HG03280 (cell line): ENCODE results near the gene UBE2Q1.

ENCODE experiments used
- ATAC-seq: cut with Tn5 transposase; IDR thresholded peaks from one replicate; pipeline ENCODE4 v1.9.1; 2021; ENCODE audit warnings: mild to moderate bottlenecking, moderate library complexity; ENCODE audit not compliant: unreplicated experiment

The UBE2Q1 gene

DNA sequence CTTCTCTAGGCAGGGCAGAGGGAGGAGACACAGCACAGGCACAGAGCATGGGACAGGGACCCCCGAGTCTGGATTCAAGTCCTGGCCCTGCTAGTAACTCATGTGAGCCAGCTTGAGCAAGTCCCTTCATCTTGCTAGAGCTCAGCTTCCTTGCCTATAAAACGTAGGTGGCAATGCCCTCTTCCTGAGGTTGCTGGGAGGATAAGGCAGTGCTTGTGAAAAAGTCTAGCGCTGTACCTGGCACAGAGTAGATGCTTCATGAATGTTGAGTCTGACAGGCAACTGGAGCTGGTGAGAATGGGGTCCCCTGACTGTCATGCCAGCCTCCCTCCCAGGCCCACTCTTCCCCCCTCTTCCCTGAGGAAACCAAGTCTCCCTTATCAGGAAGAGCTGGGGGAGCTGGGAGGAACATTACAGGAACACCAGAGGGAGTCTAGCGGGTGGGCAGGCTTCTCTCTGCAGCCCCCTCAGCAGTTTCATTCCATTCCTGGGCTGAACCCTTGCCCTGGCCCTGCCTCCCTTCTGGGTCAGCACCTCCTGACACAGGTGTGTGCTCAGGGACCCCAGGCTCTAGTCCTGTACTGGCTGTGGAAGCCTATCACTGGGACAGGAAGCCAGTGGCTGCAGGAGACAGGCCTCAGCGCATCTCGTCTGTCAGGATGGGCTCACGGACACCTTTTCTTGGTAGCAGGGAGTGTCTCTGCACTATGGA, 19.0 kb upstream of the UBE2Q1 start:
- no peak for ATAC-seq

DNA sequence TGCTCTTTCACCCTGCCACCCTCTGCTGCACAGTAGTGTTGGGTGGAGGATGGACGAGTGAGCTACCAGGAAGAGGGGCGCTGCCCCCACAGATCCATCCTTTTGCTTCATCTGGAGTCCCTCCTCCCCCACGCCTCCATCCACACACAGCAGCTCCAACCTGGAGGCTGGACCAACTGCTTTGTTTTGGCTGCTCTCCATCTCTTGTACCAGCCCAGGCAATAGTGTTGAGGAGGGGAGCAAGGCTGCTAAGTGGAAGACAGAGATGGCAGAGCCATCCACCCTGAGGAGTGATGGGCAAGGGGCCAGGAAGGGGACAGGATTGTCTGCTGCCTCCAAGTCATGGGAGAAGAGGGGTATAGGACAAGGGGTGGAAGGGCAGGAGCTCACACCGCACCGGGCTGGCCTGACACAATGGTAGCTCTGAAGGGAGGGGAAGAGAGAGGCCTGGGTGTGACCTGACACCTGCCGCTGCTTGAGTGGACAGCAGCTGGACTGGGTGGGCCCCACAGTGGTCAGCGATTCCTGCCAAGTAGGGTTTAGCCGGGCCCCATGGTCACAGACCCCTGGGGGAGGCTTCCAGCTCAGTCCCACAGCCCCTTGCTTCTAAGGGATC, 17.6 kb upstream of the UBE2Q1 start:
- ATAC-seq, result no peak

DNA sequence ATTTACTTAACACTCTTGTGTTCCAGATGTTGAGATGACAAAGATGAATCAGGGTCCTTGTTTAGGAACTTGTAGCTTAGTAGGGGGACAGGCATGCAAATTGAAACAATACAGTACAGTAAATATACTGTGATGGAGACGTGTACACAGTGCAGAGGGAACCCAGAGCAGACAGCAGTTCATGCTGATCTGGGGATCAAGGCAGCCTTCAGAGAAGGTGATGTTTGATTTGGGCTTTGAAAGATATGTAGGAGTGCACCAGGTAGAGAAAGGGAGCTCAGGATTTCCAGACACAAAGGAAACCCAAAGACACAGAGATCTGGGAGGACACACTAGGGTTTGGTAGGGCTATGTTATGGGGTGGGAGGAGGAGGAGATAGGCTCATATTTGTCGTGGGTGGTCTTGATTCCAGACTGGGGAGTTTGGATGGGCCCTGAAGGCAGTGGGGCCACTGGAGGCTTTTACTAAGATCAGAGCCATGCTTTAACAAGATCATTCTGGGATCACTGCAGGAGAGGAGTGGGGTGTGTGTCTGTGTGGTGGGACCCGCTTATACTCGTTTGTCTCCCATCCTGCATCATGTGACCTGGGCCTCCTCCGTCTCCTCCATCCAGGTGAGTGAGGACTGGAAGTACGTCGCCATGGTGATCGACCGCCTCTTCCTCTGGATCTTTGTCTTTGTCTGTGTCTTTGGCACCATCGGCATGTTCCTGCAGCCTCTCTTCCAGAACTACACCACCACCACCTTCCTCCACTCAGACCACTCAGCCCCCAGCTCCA, 16.9 kb upstream of the UBE2Q1 start:
- ATAC-seq, result no peak

DNA sequence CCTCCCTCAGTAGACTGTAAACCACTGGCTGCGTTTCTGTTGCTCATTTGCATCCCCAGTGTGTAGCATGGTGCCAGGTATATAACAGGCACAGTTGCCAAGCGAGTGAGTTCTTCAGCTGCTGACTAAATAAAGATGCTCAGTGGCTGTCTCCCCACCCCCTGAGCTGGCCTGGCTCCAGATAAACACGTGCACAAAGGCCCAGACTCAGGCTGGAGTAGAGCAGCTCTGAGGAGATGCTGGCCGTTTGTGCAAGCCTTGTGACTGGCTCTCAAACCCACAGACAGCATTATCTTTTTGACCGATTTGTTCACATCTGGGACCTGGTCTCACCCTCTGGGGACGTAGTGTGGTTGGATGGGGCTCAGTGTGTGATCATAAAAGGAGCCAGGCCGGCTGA, 16.3 kb upstream of the UBE2Q1 start:
- no peak for ATAC-seq

DNA sequence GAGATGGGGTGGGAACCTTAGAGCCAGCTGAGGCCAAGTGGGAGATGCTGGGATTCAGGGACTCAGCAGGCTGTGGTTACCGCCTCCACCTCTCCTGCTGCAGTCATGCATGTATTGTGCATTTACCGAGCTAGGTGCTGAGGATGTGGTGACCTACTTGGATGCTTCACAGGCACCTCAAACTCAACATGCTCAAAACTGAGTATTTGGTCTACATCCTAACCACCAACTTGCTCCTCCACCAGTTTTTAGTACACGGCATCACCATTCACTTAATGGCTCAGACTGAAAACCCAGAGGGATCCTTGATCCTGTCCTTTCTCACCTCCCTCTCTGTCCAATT, 14.7 kb upstream of the UBE2Q1 start:
- ATAC-seq, result no peak

DNA sequence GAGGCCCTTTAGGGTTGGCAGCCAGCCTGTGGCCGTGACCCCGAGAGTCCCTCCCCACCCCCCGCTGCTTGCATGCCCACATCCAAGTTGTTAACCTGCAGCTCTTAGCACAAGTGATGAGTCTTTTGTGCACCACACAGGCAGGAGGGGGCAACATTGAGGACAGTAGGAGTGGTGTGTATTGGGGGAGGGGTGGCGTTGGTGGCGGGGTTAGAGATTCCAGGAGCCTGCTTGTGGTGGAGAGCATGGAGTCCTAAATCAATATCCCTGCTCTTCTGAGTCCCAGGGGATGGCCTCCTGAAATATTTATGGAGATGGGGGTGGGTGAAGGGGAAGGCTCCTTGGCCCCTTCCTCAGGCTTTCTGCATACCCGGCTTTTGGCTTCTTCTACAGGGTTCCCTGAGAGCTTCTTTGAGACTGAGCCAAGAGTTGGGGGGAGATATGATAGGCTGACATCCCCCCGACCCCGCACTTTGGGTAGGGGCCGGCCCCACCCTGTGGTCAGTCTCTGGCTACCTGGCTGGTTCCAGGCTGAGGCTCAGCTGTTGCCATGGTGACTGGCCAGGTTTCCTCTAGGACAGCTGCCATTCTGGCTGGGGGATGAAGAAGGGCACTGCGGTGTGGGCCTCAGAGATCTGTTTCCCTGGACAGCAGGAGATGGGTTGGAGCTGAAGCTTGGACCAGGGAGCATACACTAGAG, 14.2 kb upstream of the UBE2Q1 start:
- ATAC-seq, result no peak

DNA sequence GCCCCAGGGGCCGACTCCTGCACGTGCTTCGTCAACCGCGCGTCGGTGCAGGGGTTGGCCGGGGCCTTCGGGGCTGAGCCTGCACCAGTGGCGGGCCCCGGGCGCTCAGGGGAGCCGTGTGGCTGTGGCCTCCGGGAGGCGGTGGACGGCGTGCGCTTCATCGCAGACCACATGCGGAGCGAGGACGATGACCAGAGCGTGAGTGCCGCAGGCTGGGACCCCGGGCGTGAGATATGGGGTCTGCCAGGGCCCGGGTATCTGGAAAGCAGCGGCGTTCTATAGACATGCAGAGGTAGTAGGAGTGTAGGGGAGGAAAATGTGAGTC, 13.5 kb upstream of the UBE2Q1 start:
- ATAC-seq, result no peak

DNA sequence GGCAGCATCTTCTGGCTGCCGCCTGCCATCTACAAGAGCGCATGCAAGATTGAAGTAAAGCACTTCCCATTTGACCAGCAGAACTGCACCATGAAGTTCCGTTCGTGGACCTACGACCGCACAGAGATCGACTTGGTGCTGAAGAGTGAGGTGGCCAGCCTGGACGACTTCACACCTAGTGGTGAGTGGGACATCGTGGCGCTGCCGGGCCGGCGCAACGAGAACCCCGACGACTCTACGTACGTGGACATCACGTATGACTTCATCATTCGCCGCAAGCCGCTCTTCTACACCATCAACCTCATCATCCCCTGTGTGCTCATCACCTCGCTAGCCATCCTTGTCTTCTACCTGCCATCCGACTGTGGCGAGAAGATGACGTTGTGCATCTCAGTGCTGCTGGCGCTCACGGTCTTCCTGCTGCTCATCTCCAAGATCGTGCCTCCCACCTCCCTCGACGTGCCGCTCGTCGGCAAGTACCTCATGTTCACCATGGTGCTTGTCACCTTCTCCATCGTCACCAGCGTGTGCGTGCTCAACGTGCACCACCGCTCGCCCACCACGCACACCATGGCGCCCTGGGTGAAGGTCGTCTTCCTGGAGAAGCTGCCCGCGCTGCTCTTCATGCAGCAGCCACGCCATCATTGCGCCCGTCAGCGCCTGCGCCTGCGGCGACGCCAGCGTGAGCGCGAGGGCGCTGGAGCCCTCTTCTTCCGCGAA, 12.9 kb upstream of the UBE2Q1 start:
- ATAC-seq, result no peak

DNA sequence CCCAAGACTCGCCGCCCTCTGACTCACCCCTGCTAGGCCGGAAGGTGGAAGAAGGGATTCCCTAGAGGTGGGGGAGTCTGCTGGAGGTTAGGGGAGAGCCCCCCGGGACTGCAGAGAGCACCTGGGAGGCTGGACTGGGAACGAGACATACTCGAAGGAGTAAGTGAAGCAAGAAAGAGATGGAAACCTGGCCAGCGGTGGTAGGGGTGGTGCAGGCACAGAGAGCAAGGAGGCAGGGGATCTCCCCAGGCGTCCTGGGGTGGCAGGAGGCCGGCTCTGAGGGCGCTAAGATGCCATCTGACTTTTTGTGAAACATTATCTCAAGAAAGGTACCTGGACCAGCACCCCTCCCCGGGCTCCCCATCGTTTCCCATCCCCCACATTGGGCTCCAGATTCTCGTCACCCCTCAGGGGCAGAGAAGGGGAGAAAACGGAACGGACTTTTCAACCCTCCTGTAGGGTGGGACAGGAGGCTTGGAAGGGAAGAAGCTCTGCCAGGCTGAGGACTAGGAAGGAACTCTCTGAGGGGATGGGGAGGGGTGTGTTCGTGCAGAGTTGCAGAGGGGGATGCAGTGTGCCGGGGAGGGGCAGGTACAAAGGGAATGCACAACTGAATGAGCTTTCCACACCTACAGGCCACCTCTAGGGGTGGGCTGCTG, 9.8 kb upstream of the UBE2Q1 start:
- no peak for ATAC-seq

DNA sequence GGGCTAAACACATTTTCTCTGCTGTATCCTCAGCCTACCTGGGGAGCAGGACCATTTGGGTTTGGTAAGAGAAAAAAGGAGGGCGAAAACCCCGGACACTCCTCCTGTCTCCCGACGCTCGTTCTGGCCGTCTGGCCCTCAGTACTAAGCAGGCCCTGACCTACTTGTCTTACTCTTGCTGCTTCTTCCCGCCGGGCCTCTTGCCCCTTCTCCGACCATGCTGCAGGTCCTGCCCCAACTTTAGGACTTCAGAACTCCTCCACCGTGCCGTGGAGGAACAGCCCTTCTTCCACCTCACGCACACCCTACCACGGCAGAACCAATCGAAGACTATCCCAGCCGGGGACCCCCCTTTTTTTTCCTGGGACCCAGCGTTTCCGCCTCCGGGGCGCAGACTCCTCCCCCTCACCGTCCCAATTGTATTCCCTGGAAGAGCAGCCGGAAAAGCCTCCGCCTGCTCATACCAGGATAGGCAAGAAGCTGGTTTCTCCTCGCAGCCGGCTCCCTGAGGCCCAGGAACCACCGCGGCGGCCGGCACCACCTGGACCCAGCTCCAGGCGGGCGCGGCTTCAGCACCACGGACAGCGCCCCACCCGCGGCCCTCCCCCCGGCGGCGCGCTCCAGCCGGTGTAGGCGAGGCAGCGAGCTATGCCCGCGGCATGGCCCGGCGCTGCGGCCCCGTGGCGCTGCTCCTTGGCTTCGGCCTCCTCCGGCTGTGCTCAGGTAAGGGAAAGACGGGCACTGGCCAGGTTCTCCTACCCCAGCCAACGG, 9.1 kb upstream of the UBE2Q1 start, which contains the start of gene CHRNB2:
Gene CHRNB2, plus strand, starts transcription at position 393 of the 771 bp plus-strand sequence. Its CDS starts 267 bp downstream, at position 660.
- ATAC-seq, result peak; percentile 57

DNA sequence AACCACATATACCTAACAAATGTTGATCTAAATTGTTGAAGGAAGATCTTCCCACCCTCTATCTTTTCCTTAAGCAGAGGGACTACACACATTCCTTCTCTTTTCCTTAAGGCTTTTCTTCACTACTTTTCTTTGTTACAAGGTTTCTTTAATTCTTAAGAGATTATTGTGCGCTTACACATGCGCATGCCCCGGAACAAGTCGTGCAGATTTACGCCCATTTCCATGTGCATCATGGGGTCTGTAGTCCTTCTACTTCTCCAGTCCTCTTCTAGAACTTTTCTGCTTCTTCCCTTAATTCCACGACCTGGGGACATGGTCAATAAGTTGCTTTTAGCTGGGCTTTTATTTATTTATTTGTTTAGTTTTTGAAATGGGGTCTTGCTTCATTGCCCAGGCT, 7.4 kb upstream of the UBE2Q1 start:
- ATAC-seq, result no peak

DNA sequence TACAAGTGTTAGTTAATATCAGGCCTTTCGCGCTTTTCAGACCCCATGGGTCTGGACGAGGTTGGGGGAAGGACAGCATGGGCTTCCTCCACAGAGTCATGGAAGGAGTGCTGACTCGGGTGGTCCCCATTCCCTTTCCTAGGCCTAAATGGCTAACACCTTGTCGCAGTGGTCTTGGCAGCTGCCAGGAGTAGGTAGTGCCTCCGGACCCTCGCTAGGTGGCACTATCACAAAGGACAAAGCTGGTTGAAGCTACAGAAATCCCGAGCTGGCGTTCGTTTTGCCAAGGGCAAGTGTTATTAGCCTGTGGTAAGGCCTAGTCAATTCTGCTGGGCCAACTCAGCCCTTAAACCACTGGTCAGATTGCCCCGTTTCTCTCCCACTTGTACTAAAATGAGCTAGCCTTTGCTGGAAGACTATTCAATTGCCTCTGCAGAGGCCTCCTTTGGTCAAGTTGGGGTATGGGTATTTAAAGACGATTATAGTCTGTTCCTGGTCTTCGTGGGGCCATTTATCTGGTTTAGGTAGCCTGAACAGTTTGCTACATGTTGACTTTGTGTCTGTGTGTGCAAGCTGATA, 1.1 kb upstream of the UBE2Q1 start:
- ATAC-seq, result peak; percentile 37

DNA sequence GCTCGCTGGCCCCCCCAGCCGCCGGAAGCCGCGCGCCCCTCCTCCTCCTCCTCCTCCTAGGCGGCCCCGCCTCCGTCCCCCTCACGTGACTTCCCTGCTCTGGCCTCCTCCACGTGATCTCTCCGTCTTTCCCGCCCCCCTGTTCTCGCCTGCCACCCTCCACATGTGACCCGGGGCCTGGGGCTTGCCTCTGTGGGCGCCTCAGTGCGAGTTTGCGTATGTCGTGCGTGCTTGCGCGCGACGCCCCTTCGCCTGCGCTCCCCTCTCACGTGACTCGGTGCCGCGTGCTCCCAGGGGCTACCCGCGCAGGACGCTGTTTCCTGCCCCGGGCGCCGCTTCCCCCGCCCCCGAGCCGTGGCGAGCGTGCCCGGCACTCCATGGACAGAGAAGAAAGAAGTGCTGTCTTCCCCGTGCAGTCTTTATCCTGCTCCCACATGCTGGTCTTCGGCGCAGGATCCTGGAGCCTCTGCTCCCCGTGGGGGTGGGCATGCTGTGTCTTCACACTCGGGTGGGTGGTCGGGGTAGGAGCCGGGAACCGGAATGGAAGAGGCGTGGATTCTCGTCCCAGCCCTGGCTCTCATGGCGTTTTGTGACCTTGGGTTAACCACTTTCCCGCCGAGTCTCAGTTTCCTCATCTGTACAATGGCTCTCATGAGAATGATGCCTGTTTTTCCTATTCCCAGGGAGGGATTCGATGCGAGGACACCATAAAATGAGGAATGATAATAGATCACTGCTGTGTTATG, 431 bp upstream of the UBE2Q1 start:
- peak; percentile 90 for ATAC-seq

DNA sequence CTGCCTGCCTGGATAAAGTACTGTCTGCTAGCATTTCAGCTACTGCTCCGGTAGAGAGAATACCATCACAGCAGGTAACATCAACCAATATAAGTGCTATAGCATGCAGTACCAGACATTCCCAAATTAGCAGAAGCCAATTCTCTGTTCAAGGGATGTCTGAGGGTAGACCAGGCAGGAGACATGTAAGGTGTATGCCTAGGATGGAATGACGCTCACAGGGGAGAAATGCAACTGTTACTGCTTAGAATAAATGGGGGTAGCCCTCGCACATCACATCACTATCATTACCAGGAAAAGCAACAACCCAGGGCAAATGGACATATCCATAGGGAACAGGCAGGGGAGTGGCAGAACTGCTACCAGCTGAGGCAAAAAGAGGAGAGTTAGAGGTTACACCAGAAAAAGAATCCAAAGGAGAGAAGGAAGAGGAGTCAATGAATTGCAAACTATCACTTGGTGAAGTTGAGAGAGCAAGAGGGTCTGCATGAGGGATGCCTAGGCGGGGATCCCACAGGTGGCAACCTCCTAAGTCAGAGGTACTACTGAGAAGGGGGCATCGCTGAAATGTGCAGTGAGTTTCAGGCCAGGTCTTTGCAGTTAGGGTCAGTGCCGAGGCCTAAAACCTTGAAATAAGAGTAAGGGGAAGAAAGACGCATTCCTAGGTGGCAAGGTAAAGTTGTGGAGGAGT, 1.1 kb downstream of the UBE2Q1 start:
- ATAC-seq, result no peak

DNA sequence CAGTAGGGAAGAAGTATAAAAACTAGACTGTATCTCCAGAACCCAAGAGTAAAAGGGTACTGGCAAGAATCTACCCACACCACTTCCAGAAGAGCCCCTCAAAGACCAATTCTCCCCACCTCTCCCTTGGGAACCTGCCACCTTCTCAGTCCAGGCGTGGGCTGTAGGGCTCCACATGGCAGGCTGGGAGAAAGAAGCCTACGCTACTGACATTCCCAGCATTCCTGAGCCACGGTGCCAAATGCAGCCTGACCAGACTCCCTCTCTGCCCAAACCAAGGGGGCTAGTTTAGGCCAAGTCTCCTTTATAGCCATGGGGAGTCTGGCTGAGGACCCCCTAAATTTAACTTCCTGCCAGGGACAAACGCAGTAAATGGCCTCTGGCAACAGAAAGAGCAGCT, 2.0 kb downstream of the UBE2Q1 start:
- no peak for ATAC-seq

DNA sequence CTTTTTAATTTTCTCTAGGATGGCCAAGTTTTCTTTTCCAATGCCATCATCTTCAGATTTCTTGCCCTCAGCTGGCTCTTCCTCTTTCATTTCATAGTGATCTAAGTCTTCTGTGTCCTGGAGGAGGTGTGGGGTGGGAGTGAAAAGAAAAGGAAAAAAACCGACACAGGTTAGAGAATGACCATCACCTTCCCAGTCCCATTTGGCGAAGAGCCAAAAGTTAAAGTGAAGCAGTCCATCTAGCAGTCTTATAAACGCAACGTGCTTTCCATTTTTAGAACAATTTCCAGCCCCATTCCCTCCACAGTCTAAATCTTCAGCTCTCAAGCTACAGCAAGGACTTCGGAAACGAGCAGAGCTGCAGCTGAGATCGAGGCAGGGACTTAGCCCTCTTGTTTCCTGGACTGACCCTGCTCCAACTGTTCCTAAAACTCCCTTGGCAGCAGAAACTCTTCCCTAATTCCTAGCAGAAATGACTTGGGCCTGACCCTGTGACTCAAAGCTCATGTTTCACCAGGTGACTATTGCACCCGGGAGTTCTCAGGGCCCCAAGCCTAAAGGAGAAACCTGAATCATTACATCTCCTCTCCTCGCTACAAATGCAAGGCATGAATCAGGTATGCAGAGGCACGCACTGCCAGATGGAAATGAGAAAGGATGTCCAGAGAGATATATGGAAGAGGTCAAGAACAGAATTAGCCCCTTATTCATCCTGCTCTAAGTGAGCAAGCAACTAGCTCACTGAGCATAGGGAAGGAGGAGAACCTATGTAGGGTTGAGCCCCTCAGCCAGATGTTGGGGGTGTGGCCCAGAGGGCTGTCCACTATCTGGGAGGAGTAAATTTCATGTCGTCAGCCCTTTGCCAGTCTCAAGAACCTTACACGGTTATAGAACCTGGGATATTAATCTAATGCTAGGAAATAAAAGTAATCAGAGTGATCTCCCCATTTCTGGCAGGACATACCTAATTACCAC, 5.1 kb downstream of the UBE2Q1 start:
- no peak for ATAC-seq

DNA sequence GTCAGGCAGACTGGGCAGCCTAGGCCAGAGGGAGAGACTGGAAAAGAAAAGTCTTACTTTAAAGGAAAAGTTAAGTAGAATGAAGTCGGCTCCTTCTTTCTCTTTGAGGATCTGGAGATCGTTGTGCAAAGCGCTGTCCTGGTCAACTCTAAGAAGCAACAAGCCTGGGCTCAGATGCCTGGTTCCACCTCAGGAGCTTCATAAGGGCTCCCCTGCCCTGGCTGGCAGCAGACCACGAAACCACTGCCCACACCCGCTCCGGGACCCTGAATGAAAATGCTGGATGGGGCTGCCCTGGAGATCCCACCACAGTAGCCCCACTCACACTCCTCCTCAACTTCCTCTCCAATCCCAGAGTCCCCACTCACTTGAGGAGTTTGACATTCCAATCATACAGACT, 6.4 kb downstream of the UBE2Q1 start:
- no peak for ATAC-seq
